CD4-positive, alpha-beta T cell treated with Interleukin-17A for 4 hours (primary cell): ENCODE results near the gene KLRB1.
"Not testable (repeated sequence)": the region's sequence is repeated elsewhere in the genome, so short reads cannot be mapped to it uniquely, and the experiment has no call there.

Source experiments
- DNase-seq: peaks from one replicate; pipeline ENCODE4 v3.0.0-alpha.2; 2020; ENCODE audit warnings: mixed read lengths

The KLRB1 gene

DNA sequence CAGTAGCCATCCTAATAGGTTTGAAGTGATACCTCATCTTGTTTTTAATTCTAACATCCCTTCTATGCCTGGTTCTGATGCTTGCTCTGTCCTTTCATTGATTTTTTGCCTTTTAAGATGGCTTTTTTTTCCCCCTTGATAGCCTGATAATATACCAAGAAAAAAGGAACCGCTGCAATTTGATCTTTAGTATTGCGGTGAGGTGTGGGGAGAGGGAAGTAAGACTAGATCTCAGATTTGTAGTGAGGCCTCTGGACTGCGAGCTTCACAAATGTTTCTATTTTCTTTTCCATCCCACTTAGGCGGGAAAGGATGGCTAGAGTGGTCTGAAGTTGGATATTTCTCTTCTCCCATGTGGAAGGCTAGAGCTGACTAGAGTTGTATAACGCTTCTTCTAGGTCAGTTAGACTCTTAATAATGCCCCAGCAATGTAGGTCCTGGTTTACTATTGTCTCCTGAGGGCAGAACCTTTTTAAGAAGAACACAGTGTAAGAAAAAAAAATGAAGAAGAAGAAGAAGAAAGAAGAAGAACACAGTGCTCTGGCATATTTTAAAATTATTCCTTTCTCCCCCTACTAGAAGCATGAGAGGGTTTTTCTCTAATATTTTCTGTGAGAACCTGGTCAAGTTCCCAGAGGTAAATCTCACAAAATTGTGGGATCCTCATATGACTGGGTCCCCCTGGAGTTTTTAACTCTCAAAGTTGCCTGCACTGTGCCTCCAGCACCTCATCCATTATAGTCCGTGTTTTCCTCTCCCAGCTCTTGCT lies 11.9 kb upstream of the KLRB1 start:
- no peak for DNase-seq

DNA sequence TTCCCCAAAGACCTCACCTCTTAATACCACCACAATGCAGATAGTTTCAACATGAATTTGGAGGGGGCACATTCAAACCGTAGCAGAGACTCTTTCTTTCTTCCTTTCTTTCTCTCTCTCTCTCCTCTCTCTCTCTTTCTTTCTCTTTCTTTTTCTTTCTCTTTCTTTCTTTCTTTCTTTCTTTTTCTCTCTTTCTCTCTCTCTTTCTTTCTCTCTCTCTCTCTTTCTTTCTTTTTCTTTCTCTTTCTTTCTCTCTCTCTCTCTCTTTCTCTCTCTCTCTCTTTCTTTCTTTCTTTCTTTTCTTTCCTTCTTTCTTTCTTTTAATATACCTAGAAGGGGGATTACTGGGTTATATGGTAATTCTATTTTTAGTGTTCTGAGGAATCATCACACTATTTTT lies 11.2 kb upstream of the KLRB1 start:
- DNase-seq = not testable (repeated sequence)

GRCh38 chr12:9617124-9617523 lies 9.4 kb upstream of the KLRB1 start:
- no peak for DNase-seq

DNA sequence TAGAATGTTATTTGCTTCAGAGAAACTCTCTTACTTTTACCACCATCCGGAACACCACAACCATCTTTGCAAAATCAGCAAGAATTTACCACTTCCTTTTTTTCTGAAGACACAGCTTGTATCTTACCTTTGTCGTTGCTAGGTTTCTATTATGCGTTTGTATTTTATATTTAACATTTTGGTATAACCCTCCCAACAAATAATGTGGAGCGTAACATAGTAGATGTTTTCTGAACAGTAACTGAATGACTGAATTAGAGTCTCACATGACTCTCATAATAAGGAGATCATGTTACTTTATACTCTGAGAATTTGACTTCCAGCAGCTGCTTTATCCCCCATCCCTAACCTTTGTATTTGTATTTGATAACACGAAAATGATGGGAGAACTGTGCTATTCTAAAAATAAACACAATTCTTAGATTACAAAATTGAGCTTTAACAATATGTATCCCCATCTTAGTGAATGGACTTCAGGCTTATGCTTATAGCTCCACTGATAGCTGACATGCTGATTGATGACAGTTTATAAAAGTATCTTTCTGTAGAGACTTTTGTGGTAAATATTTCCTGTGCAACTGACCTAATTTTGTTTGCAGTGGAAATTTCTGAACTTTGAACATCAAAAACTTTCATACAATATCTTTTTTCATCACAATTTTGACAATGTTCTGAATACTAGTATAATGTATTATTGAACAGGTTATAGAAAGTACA lies 7.9 kb upstream of the KLRB1 start:
- DNase-seq = no peak

- peak; percentile 16 for DNase-seq
Measured at GRCh38 chr12:9610606-9611005, 2.9 kb upstream of the KLRB1 start.

- DNase-seq = no peak
Measured at GRCh38 chr12:9606736-9607372, 862 bp downstream of the KLRB1 start.

DNA sequence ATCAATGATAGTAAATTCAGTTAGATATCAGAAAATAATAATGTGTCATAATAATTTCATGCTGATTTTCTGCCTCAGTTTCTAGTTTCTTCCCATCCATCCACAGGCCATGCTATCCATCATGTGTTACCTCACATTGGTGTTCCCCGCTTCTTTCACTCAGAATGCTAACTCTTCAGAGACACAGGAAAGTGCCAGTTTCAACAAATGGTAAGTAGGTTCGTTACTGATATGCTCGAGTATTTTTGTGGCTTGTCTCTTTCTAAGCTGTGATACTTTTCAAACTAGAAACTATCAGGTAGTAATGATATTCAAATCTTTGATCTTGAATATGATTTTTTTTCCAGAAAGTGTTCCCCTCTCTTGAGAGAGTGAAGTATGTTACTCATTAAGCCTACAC lies 1.5 kb downstream of the KLRB1 start:
- DNase-seq = no peak

DNA sequence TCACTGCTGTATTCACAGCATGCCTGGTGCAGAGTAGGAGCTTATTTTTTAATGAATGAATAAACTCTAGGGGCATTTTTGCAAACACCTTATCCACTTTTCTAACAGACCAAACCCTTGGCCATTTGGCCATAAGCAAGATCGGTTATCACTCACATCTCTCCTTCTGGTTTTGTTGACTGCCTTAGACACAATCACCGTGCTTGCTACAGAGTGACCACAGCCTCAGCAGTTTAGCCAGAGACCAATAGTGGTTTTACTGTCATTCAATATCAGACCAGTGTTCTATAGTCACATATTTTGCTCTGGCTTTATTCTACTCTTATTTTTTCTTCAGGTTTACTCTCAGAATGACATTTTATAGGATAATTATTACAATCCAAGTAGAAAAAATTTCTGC lies 2.2 kb downstream of the KLRB1 start:
- DNase-seq = no peak

DNA sequence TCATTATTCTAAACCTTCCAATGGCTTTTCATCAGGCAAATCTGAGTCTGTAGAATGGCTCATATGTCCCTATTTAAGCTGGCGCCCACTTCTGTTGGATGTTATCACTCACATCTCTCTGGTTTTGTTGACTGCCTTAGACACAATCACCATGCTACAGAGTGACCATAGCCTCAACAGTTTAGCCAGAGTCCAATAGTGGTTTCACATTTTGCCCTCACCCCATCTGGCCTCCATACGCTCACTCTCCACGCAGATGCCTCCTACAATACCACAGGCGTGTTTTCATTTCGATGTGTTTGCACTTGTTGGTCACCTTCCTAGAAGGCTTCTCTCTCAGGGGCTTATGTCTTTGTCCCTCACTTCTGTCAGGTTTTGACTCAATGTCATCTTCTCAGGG lies 3.4 kb downstream of the KLRB1 start:
- DNase-seq = no peak

DNA sequence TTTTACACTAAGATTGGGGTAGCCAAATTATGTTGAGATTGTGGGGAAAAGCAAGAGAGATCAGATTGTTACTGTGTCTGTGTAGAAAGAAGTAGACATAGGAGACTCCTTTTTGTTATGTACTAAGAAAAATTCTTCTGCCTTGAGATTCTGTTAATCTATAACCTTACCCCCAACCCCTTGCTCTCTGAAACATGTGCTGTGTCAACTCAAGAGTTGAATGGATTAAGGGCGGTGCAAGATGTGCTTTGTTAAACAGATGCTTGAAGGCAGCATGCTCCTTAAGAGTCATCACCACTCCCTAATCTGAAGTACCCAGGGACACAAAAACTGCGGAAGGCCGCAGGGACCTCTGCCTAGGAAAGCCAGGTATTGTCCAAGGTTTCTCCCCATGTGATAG lies 7.3 kb downstream of the KLRB1 start:
- DNase-seq = not testable (repeated sequence)

DNA sequence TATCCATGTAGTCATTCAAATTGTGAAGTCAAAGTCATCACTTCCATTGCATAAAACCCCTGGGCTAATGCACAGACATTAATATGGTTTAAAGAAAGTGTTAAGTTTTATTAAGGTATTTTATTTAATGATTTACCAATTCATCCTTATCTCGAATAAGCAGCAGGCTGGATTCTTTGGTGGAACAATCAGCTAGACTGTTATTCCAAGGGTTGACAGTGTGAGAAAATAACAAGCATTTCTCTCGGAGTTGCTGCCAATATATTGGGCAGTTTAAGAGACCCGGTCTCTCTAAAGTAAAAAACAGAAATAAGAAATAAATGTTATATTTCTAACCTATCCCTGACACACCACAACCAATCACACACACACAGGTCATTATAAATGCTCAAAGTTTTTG lies 9.4 kb downstream of the KLRB1 start:
- DNase-seq = no peak

- DNase-seq = no peak
Measured at GRCh38 chr12:9597365-9597764, 10.4 kb downstream of the KLRB1 start.

DNA sequence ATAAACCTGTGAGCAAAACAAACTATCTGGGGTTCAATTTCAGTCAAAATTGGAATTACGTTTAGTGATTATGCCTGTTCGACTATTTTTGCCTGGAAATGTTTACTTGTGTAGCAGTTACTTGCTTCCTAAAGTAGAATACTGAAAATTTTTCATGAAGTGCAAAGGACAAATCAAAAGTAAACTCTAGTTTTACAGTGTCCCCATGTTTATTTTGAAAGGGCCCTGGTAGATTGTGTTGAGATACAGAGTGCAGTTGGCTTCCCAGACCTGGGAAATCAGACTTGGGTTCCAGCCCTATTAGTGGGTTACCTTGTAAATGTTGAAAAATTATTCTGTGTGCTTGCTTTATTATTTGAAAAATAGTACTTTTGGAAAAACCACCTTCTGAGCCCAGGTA lies 17.3 kb downstream of the KLRB1 start:
- no peak for DNase-seq

DNA sequence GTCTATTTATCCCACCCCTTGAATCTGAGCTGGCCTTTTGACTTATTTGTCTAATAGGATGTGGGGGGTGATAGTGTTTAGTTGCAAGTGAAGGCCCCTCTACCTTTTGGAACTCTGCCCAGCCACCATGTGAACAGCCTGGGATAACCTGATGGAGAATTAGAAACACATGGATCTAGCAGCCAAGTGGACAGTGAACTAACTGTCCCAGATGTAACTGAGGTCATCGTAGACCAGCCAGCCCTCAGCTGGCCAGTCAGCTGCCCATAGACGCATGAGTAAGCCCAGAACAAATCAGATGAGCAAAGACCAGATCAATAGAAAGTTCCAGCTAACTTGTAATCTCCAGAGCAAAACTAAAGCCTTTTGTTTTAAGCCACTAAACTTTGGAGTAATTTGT lies 19.0 kb downstream of the KLRB1 start:
- DNase-seq = no peak

- DNase-seq = no peak
Measured at GRCh38 chr12:9587987-9588600, 19.6 kb downstream of the KLRB1 start.

- not testable (repeated sequence) for DNase-seq
Measured at GRCh38 chr12:9577729-9578128, 30.0 kb downstream of the KLRB1 start.

- DNase-seq = not testable (repeated sequence)
Measured at GRCh38 chr12:9567151-9567550, 40.6 kb downstream of the KLRB1 start.

DNA sequence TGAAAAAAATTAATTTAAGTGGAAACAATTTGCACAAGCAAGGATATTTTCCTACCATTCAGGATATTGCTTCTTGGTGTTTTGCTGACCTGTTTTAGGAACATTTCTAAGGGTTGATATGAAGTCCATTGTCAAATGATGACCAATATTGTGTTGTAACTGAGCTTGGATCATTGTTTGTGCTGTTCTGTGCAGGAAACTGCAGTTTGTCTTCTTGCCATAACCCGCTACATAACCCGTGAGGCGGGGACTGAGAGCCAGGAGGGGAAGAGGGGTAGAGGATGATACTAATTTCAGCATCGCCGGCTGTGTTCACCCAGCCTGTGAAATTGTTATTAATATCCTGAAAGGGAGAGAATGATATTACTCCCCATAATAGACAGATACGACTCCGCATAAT lies 41.6 kb downstream of the KLRB1 start:
- DNase-seq = not testable (repeated sequence)

DNA sequence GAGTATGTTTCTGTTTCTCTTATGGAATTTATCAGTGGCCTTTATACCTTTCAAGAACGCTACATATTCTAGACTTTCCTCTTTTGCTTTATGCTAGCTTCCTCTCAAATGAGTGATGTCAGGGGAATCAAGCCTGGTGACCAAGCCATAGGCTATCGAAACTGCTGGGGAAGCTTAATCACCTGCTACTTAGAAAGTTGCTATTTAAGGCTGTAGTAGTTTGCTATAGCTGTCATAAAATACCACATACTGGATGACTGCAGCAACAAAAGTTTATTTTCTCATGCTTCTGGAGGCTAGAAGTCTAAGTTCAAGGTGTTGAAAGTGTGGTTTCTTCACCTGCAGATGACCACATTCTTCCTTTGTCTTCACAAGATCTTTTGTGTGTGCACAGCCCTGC lies 43.3 kb downstream of the KLRB1 start:
- not testable (repeated sequence) for DNase-seq

DNA sequence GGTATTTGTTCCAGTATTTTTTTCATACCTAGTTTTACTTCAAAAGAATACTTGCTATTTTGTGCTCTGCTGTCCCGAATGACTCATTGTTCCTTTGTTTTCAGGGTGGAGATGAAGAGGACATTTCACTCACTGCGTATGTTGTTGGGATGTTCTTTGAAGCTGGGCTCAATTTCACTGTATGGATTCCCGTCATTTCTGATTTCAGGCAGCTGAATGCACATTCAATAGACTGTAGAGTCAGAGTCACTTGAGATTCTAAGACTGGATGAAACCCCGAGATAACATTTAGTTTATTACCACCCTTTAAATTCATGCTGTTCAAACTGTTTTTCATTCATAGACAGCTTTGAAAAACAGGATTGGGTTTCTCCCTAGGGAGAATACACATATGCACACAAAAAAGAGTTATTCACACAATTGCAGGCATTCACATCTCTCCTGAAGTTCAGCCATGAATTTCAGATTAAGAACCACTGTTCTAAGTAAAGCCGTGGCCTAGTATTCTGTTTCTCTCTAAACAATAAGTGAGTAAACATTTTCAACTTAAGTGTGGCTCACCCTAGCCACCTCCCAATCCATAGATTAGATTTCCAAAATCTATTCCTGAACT lies 44.8 kb downstream of the KLRB1 start:
- not testable (repeated sequence) for DNase-seq

GRCh38 chr12:9545489-9545888 lies 62.2 kb downstream of the KLRB1 start:
- not testable (repeated sequence) for DNase-seq
